PFSK-1 (cell line): ENCODE measurements around the gene TJAP1.

ENCODE experiments used
- FOXP2 ChIP-seq: optimal IDR thresholded peaks from 2 replicates; pipeline ENCODE3; 2011; ENCODE audit warnings: borderline replicate concordance, control low read depth, inconsistent platforms; ENCODE audit not compliant: insufficient read depth; ENCODE audit errors: extremely low read length, extremely low read depth
- POLR2AphosphoS5 ChIP-seq: IDR thresholded peaks from 2 replicates; pipeline ENCODE4 v1.6.1; 2012; ENCODE audit warnings: low read depth, mild to moderate bottlenecking, control low read depth, low read length, moderate library complexity
- REST ChIP-seq, 2 experiments: IDR thresholded peaks; 2 replicates each; pipeline versions ENCODE4 v1.6.1 to v1.8.0; 2011 to 2012; ENCODE audit warnings: low read depth in 2 of 2, low read length in 2 of 2, control low read depth in 1 of 2, inconsistent platforms in 1 of 2, mild to moderate bottlenecking in 1 of 2, moderate library complexity in 1 of 2; ENCODE audit not compliant: insufficient read depth in 1 of 2
- SIN3A ChIP-seq: IDR thresholded peaks from 2 replicates; pipeline ENCODE4 v1.6.1; 2012; ENCODE audit warnings: mild to moderate bottlenecking, low read length, moderate library complexity, borderline replicate concordance; ENCODE audit not compliant: insufficient read depth
- TAF1 ChIP-seq: IDR thresholded peaks from 2 replicates; pipeline ENCODE4 v1.6.1; 2012; ENCODE audit warnings: low read length, control low read depth, borderline replicate concordance; ENCODE audit not compliant: insufficient read depth

The TJAP1 gene

GRCh38 chr6:43520097-43520496 is 42.7 kb downstream of the TJAP1 start:
- TF ChIP-seq SIN3A (no peak), POLR2AphosphoS5 (0 out of 2 replicates have a peak, but pooled peaks have one; percentile 4)

- TF ChIP-seq TAF1 = no peak
- no peak for TF ChIP-seq SIN3A
- TF ChIP-seq POLR2AphosphoS5 = no peak
- no peak for TF ChIP-seq REST (IDR thresholded peaks at IDR 0.05; ENCODE audit: insufficient read depth in 1 of 2, low read depth in 2 of 2, low read length in 2 of 2)
These were observed 44.5 kb downstream of the TJAP1 start for GRCh38 chr6:43521836-43522235.

GRCh38 chr6:43522547-43523261 is 45.3 kb downstream of the TJAP1 start:
- TF ChIP-seq TAF1 = no peak
- peak; percentile 39; the same call in 1 of the 2 replicates for TF ChIP-seq POLR2AphosphoS5

- no peak for TF ChIP-seq TAF1
- TF ChIP-seq POLR2AphosphoS5 = no peak
- TF ChIP-seq SIN3A = no peak
- no peak for TF ChIP-seq FOXP2
- no peak for TF ChIP-seq REST (IDR thresholded peaks at IDR 0.05; ENCODE audit: insufficient read depth in 1 of 2, low read depth in 2 of 2, low read length in 2 of 2)
These were observed 45.9 kb downstream of the TJAP1 start for GRCh38 chr6:43523284-43523683.

GRCh38 chr6:43524483-43524961 is 47.2 kb downstream of the TJAP1 start:
- TF ChIP-seq POLR2AphosphoS5 (no peak), FOXP2 (no peak), REST (IDR thresholded peaks at IDR 0.05; ENCODE audit: insufficient read depth in 1 of 2, low read depth in 2 of 2, low read length in 2 of 2) (no peak)

- no peak for TF ChIP-seq FOXP2
- TF ChIP-seq REST (IDR thresholded peaks at IDR 0.05; ENCODE audit: insufficient read depth in 1 of 2, low read depth in 2 of 2, low read length in 2 of 2) = no peak
- no peak for TF ChIP-seq SIN3A
- no peak for TF ChIP-seq POLR2AphosphoS5
- TF ChIP-seq TAF1 = no peak
These were observed 54.8 kb downstream of the TJAP1 start for GRCh38 chr6:43532201-43532600.
